ENCODE results near the gene GNG3.
"Not testable (repeated sequence)": the region's sequence is repeated elsewhere in the genome, so short reads cannot be mapped to it uniquely, and the experiment has no call there.

DNA sequence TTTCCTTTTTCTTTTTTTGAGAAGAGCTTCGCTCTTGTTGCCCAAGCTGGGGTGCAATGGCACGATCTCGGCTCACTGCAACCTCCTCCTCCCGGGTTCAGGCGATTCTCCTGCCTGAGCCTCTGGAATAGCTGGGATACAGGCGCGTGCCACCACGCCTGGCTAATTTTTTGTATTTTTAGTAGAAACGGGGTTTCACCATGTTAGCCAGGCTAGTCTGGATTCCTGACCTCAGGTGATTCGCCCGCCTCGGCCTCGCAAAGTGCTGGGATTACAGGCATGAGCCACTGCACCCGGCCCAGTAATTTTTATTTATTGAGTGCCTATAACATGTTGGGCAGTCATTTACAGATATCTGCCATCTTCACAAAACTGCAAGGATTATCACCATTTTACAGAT, 22.6 kb downstream of the GNG3 start:
- not testable (repeated sequence) for TF ChIP-seq POLR2A, POLR2AphosphoS5 (IDR thresholded peaks at IDR 0.05; ENCODE audit: low read depth, low read length)

All from GM12892 (cell line).